Measurements from ENCODE around the gene SNED1.

- TF ChIP-seq POLR2AphosphoS5 (IDR thresholded peaks at IDR 0.05; ENCODE audit: low read depth, low read length) (no peak), TAF1 (IDR thresholded peaks at IDR 0.05; ENCODE audit: borderline replicate concordance, insufficient read depth, low read length) (no peak)
These were observed 1.1 kb upstream of the SNED1 start for GRCh38 chr2:240997141-240997855.
